ENCODE results near the gene DDR2.

DDR2 gene

GRCh38 chr1:162701286-162701685 is 69.0 kb downstream of the DDR2 start:
- no peak for DNase-seq

- no peak for DNase-seq
Observed at GRCh38 chr1:162702628-162703027, 70.4 kb downstream of the DDR2 start.

- no peak for DNase-seq
Observed at GRCh38 chr1:162703708-162704107, 71.4 kb downstream of the DDR2 start.

- DNase-seq: no peak
Observed at GRCh38 chr1:162704673-162705424, 72.6 kb downstream of the DDR2 start.

GRCh38 chr1:162706003-162706402 is 73.7 kb downstream of the DDR2 start:
- no peak for DNase-seq

GRCh38 chr1:162706606-162707005 is 74.3 kb downstream of the DDR2 start:
- no peak for DNase-seq

GRCh38 chr1:162708286-162708685 is 76.0 kb downstream of the DDR2 start:
- DNase-seq: no peak

GRCh38 chr1:162709132-162709860 is 77.0 kb downstream of the DDR2 start:
- DNase-seq: no peak

- no peak for DNase-seq
Observed at GRCh38 chr1:162709870-162710269, 77.6 kb downstream of the DDR2 start.

- no peak for DNase-seq
Observed at GRCh38 chr1:162710345-162710744, 78.1 kb downstream of the DDR2 start.

- DNase-seq: no peak
Observed at GRCh38 chr1:162710780-162711465, 78.7 kb downstream of the DDR2 start.

GRCh38 chr1:162712317-162713029 is 80.2 kb downstream of the DDR2 start:
- DNase-seq: no peak

- no peak for DNase-seq
Observed at GRCh38 chr1:162716123-162716522, 83.9 kb downstream of the DDR2 start.

GRCh38 chr1:162716552-162716951 is 84.3 kb downstream of the DDR2 start:
- DNase-seq: no peak

GRCh38 chr1:162717548-162718184 is 85.4 kb downstream of the DDR2 start:
- DNase-seq: no peak

- no peak for DNase-seq
Observed at GRCh38 chr1:162719678-162720077, 87.4 kb downstream of the DDR2 start.

GRCh38 chr1:162720996-162721395 is 88.7 kb downstream of the DDR2 start:
- DNase-seq: no peak

- DNase-seq: no peak
Observed at GRCh38 chr1:162721471-162721870, 89.2 kb downstream of the DDR2 start.

GRCh38 chr1:162722036-162722435 is 89.8 kb downstream of the DDR2 start:
- no peak for DNase-seq

- no peak for DNase-seq
Observed at GRCh38 chr1:162724583-162725120, 92.4 kb downstream of the DDR2 start.

- DNase-seq: no peak
Observed at GRCh38 chr1:162725301-162725837, 93.1 kb downstream of the DDR2 start.

- DNase-seq: no peak
Observed at GRCh38 chr1:162726555-162726954, 94.3 kb downstream of the DDR2 start.
